Neural cell (in vitro differentiated cells): ENCODE measurements around the gene DPP10.

ENCODE experiments used
- CTCF ChIP-seq: fragments of 450-650 bp; IDR thresholded peaks from 2 replicates; pipeline ENCODE4 v1.5.1; 2014; ENCODE audit warnings: antibody characterized with exemption, mild to moderate bottlenecking, moderate library complexity; ENCODE audit not compliant: poor library complexity, severe bottlenecking
- EP300 ChIP-seq: fragments of 450-650 bp; conservative IDR thresholded peaks from 2 replicates; pipeline ENCODE4 v1.6.1; 2014; ENCODE audit warnings: antibody characterized with exemption, mild to moderate bottlenecking, moderate library complexity; ENCODE audit not compliant: poor library complexity, severe bottlenecking
- MXI1 ChIP-seq: fragments of 450-650 bp; conservative IDR thresholded peaks from 2 replicates; pipeline ENCODE4 v1.6.1; 2014; ENCODE audit warnings: antibody characterized with exemption, mild to moderate bottlenecking; ENCODE audit not compliant: poor library complexity, severe bottlenecking
- TAF1 ChIP-seq: IDR thresholded peaks from 2 replicates; pipeline ENCODE4 v1.6.1; 2012; ENCODE audit warnings: low read depth

GRCh38 chr2:114472246-114472645 is 29.8 kb downstream of the DPP10 start:
- no peak for TF ChIP-seq MXI1
- no peak for TF ChIP-seq EP300
- no peak for TF ChIP-seq CTCF
- TF ChIP-seq TAF1, result no peak
